SU-DHL-6 (cell line): ENCODE measurements around the gene UPK1A.
A peak's percentile ranks its signal among the peaks of the same experiment; 100 is the strongest.

Source experiments
- H2AFZ ChIP-seq: fragments of 200-600 bp; sonication (generic); 2 replicates; pipeline ENCODE4 v1.6.1; 2014; ENCODE audit warnings: low read depth, mild to moderate bottlenecking, moderate library complexity, mixed read lengths, antibody characterized with exemption, low read length; ENCODE audit not compliant: severe bottlenecking
- H3F3A ChIP-seq: fragments of 200-600 bp; shearing (Covaris generic); 2 replicates; pipeline ENCODE4 v1.6.0; 2016; ENCODE audit warnings: antibody characterized with exemption, mild to moderate bottlenecking; ENCODE audit not compliant: insufficient read depth
- H3K27ac ChIP-seq: fragments of 200-600 bp; sonication (generic); 2 replicates; pipeline ENCODE4 v1.5.1; 2016; ENCODE audit warnings: low read depth, mild to moderate bottlenecking, low read length, moderate library complexity, mixed read lengths
- H3K27me3 ChIP-seq: fragments of 200-600 bp; sonication (generic), shearing (Covaris generic); 2 replicates; pipeline ENCODE4 v1.6.0; 2014; ENCODE audit warnings: mild to moderate bottlenecking, low read length
- H3K36me3 ChIP-seq: fragments of 200-600 bp; sonication (generic); 2 replicates; pipeline ENCODE4 v1.6.1; 2014; ENCODE audit warnings: mild to moderate bottlenecking, low read length, mixed read lengths
- H3K4me2 ChIP-seq: fragments of 300-600, 200-600 bp; shearing (Covaris generic), sonication (generic); 2 replicates; pipeline ENCODE4 v1.6.0; 2014; ENCODE audit warnings: low read length, low read depth, mild to moderate bottlenecking; ENCODE audit not compliant: poor library complexity, severe bottlenecking
- H3K4me3 ChIP-seq: fragments of 200-600 bp; sonication (generic); 2 replicates; pipeline ENCODE4 v1.5.1; 2014; ENCODE audit warnings: antibody characterized with exemption, low read length, mild to moderate bottlenecking, mixed read lengths; ENCODE audit not compliant: insufficient read depth, poor library complexity, severe bottlenecking
- H3K79me2 ChIP-seq: fragments of 200-600 bp; sonication (generic); 2 replicates; pipeline ENCODE4 v1.6.1; 2014; ENCODE audit warnings: mild to moderate bottlenecking, low read length, moderate library complexity; ENCODE audit not compliant: insufficient read depth
- H3K9ac ChIP-seq: fragments of 200-600 bp; sonication (generic); 2 replicates; pipeline ENCODE4 v1.7.0; 2014; ENCODE audit warnings: mild to moderate bottlenecking, low read length
- H3K9me2 ChIP-seq: fragments of 200-600 bp; sonication (generic); replicated peaks from 2 replicates; pipeline ENCODE4 v1.6.1; 2014; ENCODE audit warnings: low read length; ENCODE audit not compliant: insufficient read depth
- H3K9me3 ChIP-seq: fragments of 200-600 bp; sonication (generic); 2 replicates; pipeline ENCODE4 v1.6.1; 2014; ENCODE audit warnings: low read length, mixed read lengths; ENCODE audit not compliant: insufficient read depth
- H4K20me1 ChIP-seq: fragments of 200-600 bp; sonication (generic); 2 replicates; pipeline ENCODE4 v1.6.1; 2014; ENCODE audit warnings: low read depth, mild to moderate bottlenecking, antibody characterized with exemption, low read length, moderate library complexity, mixed read lengths
- EZH2phosphoT487 ChIP-seq: fragments of 200-600 bp; sonication (generic), shearing (Covaris generic); conservative IDR thresholded peaks from 2 replicates; pipeline ENCODE4 v1.6.1; 2018; ENCODE audit warnings: mild to moderate bottlenecking, antibody characterized with exemption, low read length, moderate library complexity, mixed read lengths
- TF ChIP-seq, protein P1 (sequence below): fragments of 200-600 bp; sonication (generic); IDR thresholded peaks from one replicate; pipeline ENCODE4 v1.5.1; 2017; ENCODE audit warnings: antibody characterized with exemption, mild to moderate bottlenecking, low read length, moderate library complexity; ENCODE audit not compliant: insufficient read depth, poor library complexity, severe bottlenecking

Gene UPK1A

DNA sequence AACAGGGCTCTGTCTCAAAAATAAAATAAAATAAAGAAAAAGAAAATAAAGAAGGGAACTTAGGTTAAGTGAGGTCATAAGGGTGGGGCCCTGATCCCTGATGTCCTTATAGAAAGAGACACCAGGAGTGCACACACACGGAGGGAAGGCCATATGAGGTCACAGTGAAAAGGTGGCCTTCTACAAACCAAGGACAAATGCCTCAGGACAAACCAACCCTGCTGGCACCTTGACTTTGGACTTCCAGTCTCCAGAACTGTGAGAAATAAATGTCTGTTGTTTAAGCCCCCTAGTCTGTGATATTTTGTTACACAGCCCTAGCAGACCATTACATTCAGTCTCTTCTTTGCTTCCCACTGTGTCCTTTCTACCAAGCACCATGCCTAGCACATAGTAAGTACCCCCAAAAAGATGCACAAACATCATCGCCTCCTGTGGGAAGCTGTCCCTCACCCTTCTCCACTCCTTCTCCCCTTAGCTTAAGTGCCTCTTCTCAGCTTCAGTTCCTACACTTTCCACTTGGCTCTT, 29.6 kb downstream of the UPK1A start:
- H3K4me2 ChIP-seq: no peak overlapping the region
- H3K9me2 ChIP-seq: no peaks in the 10 kb centered on the region
- H3K27me3 ChIP-seq: no peaks in the 10 kb centered on the region

DNA sequence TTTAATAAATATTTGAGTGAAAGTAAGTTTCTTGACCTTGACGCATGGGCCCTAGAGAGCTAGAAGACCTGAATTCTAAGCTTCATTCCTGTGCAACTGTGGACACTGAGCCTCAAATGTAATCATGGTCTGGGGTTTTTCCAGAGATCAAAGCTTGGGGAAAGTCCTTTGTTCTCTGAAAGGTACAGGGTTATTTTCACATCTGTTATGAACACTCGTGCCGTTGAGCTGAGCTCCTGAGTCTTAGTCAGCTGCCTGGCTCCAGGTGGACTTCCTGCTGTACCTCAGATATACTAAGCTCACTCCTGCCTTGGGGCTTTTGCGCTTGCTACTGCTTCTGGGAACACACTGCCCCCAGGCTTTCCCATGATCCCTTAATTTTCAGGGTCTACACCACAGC, 30.5 kb downstream of the UPK1A start:
- Histone ChIP-seq H4K20me1 (no peaks in the 10 kb centered on the region), H3K9me2 (no peaks in the 10 kb centered on the region), H3K9me3 (no peaks in the 10 kb centered on the region), H3F3A (no peaks in the 10 kb centered on the region), H3K4me3 (no peak overlapping the region), H3K27me3 (no peaks in the 10 kb centered on the region), H3K27ac (no peak overlapping the region), H3K79me2 (no peaks in the 10 kb centered on the region), H3K4me2 (no peak overlapping the region), H3K36me3 (no peaks in the 10 kb centered on the region), H2AFZ (no peak overlapping the region), H3K9ac (no peak overlapping the region)
- TF ChIP-seq, protein P1, sequence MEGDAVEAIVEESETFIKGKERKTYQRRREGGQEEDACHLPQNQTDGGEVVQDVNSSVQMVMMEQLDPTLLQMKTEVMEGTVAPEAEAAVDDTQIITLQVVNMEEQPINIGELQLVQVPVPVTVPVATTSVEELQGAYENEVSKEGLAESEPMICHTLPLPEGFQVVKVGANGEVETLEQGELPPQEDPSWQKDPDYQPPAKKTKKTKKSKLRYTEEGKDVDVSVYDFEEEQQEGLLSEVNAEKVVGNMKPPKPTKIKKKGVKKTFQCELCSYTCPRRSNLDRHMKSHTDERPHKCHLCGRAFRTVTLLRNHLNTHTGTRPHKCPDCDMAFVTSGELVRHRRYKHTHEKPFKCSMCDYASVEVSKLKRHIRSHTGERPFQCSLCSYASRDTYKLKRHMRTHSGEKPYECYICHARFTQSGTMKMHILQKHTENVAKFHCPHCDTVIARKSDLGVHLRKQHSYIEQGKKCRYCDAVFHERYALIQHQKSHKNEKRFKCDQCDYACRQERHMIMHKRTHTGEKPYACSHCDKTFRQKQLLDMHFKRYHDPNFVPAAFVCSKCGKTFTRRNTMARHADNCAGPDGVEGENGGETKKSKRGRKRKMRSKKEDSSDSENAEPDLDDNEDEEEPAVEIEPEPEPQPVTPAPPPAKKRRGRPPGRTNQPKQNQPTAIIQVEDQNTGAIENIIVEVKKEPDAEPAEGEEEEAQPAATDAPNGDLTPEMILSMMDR: no peak
- no peak for TF ChIP-seq EZH2phosphoT487

More for the DNA sequence above, 29.6 kb downstream of the UPK1A start:
- Histone ChIP-seq H3K36me3 (no peaks in the 10 kb centered on the region), H4K20me1 (no peaks in the 10 kb centered on the region), H3K4me3 (no peak overlapping the region), H3F3A (no peaks in the 10 kb centered on the region), H2AFZ (no peak overlapping the region), H3K27ac (no peak overlapping the region), H3K9ac (no peak overlapping the region), H3K9me3 (no peaks in the 10 kb centered on the region), H3K79me2 (no peaks in the 10 kb centered on the region)
- TF ChIP-seq EZH2phosphoT487: no peak
- TF ChIP-seq, protein P1: no peak

DNA sequence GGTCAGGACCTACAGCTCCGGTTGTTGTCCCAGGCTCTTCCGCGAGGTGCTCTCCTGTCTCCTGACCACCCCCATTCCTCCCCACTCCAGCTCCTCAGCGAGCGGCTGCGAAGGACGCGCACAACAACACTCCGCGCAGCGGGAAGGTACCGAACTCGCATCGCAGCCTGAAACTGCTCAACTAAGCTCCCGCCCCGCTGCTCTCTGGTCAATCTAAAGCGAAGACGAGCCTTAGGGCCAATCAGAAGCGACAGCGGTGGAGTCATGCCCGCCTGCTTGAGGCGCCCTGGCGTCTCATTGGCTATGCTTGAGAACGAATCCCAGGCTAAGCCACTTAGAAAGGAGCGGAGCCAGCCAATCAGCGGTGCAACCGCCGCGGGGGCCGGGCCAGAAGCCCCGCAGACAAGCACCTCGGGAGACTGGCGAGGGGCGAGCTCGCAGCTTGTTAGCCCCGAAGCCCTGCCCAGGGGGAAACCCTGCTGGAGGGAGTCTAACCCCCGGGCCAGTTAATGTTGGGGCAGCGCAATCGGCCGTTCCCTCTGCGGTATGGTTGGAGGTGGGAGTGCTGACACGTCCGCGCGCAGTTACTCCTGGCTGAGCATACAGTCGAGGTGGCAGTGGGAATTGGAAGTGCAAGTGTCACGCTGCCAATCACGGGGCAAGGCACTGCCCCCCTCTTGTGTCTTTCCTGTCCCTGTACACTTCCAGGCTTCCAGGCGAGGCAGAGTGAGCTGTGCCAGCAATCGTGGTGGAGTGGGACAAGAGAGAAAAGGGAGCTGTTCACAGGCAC, 36.1 kb downstream of the UPK1A start:
- Histone ChIP-seq H3K4me2 (peak overlapping the region; percentile 79), H3K27ac (no peak overlapping the region), H4K20me1 (no peaks in the 10 kb centered on the region), H3K9me3 (no peaks in the 10 kb centered on the region), H3K9me2 (no peaks in the 10 kb centered on the region), H2AFZ (peak overlapping the region; percentile 99), H3K4me3 (peak overlapping the region; percentile 66), H3K27me3 (no peaks in the 10 kb centered on the region), H3F3A (no peaks in the 10 kb centered on the region), H3K79me2 (no peaks in the 10 kb centered on the region), H3K36me3 (no peaks in the 10 kb centered on the region), H3K9ac (peak overlapping the region; percentile 60)
- TF ChIP-seq, protein P1: no peak
- no peak for TF ChIP-seq EZH2phosphoT487
